SK-N-SH treated with all-trans-retinoic acid at 6 μM for 48 hours (cell line): Measurements from ENCODE around the gene CDK6.
A peak's percentile ranks its signal among the peaks of the same experiment; 100 is the strongest.

Experiments
- ATAC-seq: fragments of 200-7000 bp; cut with Tn5 transposase; 3 replicates; pipeline ENCODE4 v1.9.1; 2020; ENCODE audit warnings: mild to moderate bottlenecking, moderate library complexity
- ARNTL ChIP-seq: fragments of 450-650 bp; formaldehyde crosslinking; IDR thresholded peaks from 2 replicates; pipeline ENCODE4 v1.5.0; 2020; ENCODE audit warnings: low read depth, mild to moderate bottlenecking, moderate library complexity, borderline replicate concordance
- BACH2 ChIP-seq: fragments of 250-450 bp; sonication (Bioruptor Pico); IDR thresholded peaks from 2 replicates; pipeline ENCODE4 v1.9.0; 2021; ENCODE audit warnings: mild to moderate bottlenecking, borderline replicate concordance
- CSDC2 ChIP-seq: fragments of 250-450 bp; sonication (Bioruptor Pico); IDR thresholded peaks from 2 replicates; pipeline ENCODE4 v1.5.0; 2020; ENCODE audit warnings: mild to moderate bottlenecking, moderate library complexity
- GLIS3 ChIP-seq: fragments of 250-450 bp; sonication (Bioruptor Pico); IDR thresholded peaks from 2 replicates; pipeline ENCODE4 v1.5.0; 2020; ENCODE audit warnings: mild to moderate bottlenecking, moderate library complexity
- ISL1 ChIP-seq: fragments of 250-450 bp; sonication (Bioruptor Pico); IDR thresholded peaks from 2 replicates; pipeline ENCODE4 v2.1.2; 2022; ENCODE audit warnings: mild to moderate bottlenecking, moderate library complexity
- OSR1 ChIP-seq: fragments of 250-450 bp; sonication (Bioruptor Pico); IDR thresholded peaks from 2 replicates; pipeline ENCODE4 v1.8.0; 2022; ENCODE audit warnings: moderate library complexity, mild to moderate bottlenecking, inconsistent platforms
- PPARA ChIP-seq: fragments of 250-450 bp; sonication (Bioruptor Pico); IDR thresholded peaks from 2 replicates; pipeline ENCODE4 v1.5.0; 2020; ENCODE audit warnings: mild to moderate bottlenecking, borderline replicate concordance
- RARB ChIP-seq: fragments of 250-450 bp; sonication (Bioruptor Pico); IDR thresholded peaks from 2 replicates; pipeline ENCODE4 v1.8.0; 2021; ENCODE audit warnings: mild to moderate bottlenecking, moderate library complexity
- TCF4 ChIP-seq: fragments of 250-450 bp; sonication (Bioruptor Pico); IDR thresholded peaks from 2 replicates; pipeline ENCODE4 v1.8.0; 2021; ENCODE audit warnings: mild to moderate bottlenecking, moderate library complexity, borderline replicate concordance
- TOX ChIP-seq: fragments of 250-450 bp; sonication (Bioruptor Pico); IDR thresholded peaks from 2 replicates; pipeline ENCODE4 v1.8.0; 2021; ENCODE audit warnings: mild to moderate bottlenecking, moderate library complexity, borderline replicate concordance
- ZC3H10 ChIP-seq: fragments of 250-450 bp; sonication (Bioruptor Pico); IDR thresholded peaks from 2 replicates; pipeline ENCODE4 v1.5.1; 2021; ENCODE audit warnings: mild to moderate bottlenecking, moderate library complexity
- ZFP3 ChIP-seq: fragments of 250-450 bp; sonication (Bioruptor Pico); IDR thresholded peaks from 2 replicates; pipeline ENCODE4 v1.5.0; 2020; ENCODE audit warnings: mild to moderate bottlenecking, moderate library complexity
- ZFP30 ChIP-seq: fragments of 450-650 bp; formaldehyde crosslinking; IDR thresholded peaks from 2 replicates; pipeline ENCODE4 v1.5.0; 2022; ENCODE audit warnings: mild to moderate bottlenecking, moderate library complexity
- ZNF565 ChIP-seq: fragments of 450-650 bp; formaldehyde crosslinking; conservative IDR thresholded peaks from 2 replicates; pipeline ENCODE4 v1.5.0; 2020; ENCODE audit warnings: low read depth, mild to moderate bottlenecking, moderate library complexity
- ZNF70 ChIP-seq: fragments of 450-650 bp; formaldehyde crosslinking; IDR thresholded peaks from 2 replicates; pipeline ENCODE4 v1.5.0; 2020; ENCODE audit warnings: mild to moderate bottlenecking, moderate library complexity
- ZNF8 ChIP-seq: fragments of 450-650 bp; formaldehyde crosslinking; IDR thresholded peaks from 2 replicates; pipeline ENCODE4 v1.5.0; 2020; ENCODE audit warnings: mild to moderate bottlenecking, moderate library complexity
- TF ChIP-seq, protein P1 (sequence below): fragments of 250-450 bp; sonication (Bioruptor Pico); IDR thresholded peaks from 2 replicates; pipeline ENCODE4 v1.8.0; 2020; ENCODE audit warnings: mild to moderate bottlenecking, moderate library complexity, borderline replicate concordance
- TF ChIP-seq, protein P2 (sequence below): fragments of 250-450 bp; sonication (Bioruptor Pico); IDR thresholded peaks from 2 replicates; pipeline ENCODE4 v1.8.0; 2021; ENCODE audit warnings: low read depth, mild to moderate bottlenecking, moderate library complexity, borderline replicate concordance
- TF ChIP-seq, protein P3 (sequence below): fragments of 250-450 bp; sonication (Bioruptor Pico); IDR thresholded peaks from 2 replicates; pipeline ENCODE4 v1.5.1; 2020; ENCODE audit warnings: low read depth, mild to moderate bottlenecking, moderate library complexity

CDK6 gene

DNA sequence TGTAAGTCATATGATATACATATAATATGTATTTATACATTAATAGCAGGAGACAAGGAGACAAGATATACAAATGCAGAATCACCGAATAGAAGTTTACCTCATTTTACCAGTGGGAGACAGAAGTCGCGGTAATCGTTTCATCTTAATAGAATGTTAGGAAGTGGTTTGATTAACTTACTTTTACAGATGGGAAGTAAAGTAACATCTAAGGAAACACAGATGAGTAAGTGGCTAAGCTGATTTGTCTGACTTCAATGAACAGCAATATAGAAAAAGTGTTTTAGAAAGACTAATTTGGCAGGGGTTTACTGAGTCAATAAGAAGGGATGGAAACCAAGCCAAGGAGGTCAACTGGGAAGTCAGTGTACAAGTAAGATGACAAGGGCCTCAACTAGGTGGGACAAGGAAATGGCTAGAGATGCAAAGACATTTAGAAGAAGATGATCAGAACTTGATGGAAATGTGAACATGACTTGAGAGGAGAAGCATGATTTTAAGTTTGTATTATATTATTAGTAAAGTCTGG, 210.0 kb downstream of the CDK6 start:
- TF ChIP-seq ZFP3 (CRISPR knock-in tag) = peak; percentile 64; the same call in 1 of the 2 replicates
- no peak for TF ChIP-seq RARB (CRISPR knock-in tag)
- no peak for ATAC-seq

DNA sequence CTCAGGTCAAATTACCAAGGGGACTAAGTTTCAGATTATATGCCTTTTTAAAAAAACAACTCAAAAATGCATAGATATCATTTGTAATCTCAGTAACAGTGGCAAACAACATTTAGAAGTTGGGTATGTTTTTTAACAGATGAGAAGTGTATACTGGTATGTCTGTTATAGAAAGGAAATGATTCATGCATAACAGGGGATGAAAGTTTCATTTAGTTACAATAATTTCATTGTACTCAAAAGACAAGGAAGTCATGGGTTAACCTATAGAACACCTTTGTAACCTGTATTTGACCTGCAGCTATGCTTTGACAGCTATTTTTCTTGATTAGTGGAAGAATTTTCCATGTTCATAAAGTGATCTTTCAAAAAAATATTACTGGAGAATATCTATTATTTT, 210.8 kb downstream of the CDK6 start:
- peak; percentile 14; the same call in 1 of the 3 replicates for ATAC-seq
- TF ChIP-seq ISL1 (CRISPR knock-in tag) (peak; percentile 62), GLIS3 (CRISPR knock-in tag) (no peak)
- TF ChIP-seq, all 23 proteins: peak for 1

DNA sequence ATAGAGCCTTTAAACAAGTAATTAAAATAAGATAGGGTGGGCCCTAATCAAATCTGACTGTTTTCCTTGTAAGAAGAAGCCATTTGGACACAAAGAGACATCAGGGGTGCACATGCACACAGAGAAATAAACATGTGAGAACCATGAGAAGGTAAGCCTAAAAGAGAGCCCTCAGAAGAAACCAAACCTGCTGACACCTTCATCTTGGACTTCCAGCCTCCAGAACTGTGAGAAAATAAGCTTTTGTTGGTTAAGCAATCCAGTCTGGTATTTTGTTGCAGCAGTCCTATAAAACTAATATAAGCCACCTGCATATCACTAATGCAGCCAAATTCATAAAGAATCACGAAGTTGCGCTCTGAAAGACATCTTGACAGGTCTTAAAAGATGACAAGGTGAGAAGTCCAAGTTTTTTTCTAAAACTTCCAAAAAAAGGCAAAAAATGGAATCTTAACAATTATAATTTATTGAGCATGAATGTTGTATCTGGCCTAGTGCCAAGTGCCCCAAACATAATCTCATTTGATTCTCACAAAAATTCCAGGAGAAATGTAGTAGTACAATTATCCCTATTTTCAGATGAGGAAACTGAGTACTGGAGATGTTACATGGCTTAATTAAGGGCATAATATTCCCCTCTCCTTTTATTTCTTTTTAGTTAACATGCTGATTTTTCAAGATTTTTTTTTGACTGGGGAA, 211.9 kb downstream of the CDK6 start:
- TF ChIP-seq ISL1 (CRISPR knock-in tag) (0 out of 2 replicates have a peak, but pooled peaks have one; percentile 24), GLIS3 (CRISPR knock-in tag) (no peak)
- ATAC-seq = no peak

DNA sequence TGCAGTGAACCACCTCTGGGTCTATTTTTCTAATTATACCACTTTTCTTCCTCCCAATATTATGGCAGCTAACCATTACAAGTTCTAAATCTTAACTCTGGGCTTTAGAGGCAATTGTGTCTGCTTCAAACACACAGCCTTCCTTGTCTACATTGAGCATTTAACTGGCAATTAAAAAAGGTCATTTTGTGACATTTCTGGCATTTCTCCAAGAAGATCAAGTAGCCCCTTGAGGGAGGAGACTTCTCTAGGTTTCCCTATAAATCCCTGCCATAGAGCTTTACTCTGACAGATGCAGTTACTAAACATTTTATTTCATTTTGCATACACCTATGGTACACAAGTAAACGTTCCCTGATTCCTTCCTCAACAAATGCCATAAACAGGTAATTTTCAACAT, 212.8 kb downstream of the CDK6 start:
- ATAC-seq = no peak
- TF ChIP-seq, protein P1, sequence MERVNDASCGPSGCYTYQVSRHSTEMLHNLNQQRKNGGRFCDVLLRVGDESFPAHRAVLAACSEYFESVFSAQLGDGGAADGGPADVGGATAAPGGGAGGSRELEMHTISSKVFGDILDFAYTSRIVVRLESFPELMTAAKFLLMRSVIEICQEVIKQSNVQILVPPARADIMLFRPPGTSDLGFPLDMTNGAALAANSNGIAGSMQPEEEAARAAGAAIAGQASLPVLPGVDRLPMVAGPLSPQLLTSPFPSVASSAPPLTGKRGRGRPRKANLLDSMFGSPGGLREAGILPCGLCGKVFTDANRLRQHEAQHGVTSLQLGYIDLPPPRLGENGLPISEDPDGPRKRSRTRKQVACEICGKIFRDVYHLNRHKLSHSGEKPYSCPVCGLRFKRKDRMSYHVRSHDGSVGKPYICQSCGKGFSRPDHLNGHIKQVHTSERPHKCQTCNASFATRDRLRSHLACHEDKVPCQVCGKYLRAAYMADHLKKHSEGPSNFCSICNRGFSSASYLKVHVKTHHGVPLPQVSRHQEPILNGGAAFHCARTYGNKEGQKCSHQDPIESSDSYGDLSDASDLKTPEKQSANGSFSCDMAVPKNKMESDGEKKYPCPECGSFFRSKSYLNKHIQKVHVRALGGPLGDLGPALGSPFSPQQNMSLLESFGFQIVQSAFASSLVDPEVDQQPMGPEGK (CRISPR knock-in tag) = no peak

DNA sequence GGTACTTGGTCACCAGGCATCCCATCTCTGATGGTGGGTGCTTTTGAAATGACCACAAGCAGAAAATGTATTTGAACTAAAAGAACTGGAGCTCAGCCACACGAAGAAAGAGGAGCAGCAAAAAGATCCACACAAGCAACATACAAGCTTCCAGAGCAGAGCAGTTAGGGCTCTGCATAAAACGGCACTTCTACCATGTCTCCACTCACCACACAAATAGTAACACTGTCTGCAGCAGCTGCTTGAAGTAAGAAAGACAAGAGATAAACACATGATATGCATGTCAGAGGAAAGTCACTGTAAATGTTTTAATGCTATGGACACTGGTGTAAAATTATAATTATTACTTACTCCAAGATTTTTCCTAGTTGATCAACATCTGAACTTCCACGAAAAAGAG, 213.7 kb downstream of the CDK6 start:
- TF ChIP-seq OSR1 (CRISPR knock-in tag) = no peak
- TF ChIP-seq, protein P1 (CRISPR knock-in tag) = no peak
- no peak for TF ChIP-seq ZNF565
- no peak for TF ChIP-seq RARB (CRISPR knock-in tag)
- TF ChIP-seq ZFP3 (CRISPR knock-in tag) = no peak
- no peak for TF ChIP-seq GLIS3 (CRISPR knock-in tag)
- TF ChIP-seq, protein P2, sequence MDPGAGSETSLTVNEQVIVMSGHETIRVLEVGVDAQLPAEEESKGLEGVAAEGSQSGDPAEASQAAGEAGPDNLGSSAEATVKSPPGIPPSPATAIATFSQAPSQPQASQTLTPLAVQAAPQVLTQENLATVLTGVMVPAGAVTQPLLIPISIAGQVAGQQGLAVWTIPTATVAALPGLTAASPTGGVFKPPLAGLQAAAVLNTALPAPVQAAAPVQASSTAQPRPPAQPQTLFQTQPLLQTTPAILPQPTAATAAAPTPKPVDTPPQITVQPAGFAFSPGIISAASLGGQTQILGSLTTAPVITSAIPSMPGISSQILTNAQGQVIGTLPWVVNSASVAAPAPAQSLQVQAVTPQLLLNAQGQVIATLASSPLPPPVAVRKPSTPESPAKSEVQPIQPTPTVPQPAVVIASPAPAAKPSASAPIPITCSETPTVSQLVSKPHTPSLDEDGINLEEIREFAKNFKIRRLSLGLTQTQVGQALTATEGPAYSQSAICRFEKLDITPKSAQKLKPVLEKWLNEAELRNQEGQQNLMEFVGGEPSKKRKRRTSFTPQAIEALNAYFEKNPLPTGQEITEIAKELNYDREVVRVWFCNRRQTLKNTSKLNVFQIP = no peak
- TF ChIP-seq ISL1 (CRISPR knock-in tag) = no peak
- TF ChIP-seq, protein P3, sequence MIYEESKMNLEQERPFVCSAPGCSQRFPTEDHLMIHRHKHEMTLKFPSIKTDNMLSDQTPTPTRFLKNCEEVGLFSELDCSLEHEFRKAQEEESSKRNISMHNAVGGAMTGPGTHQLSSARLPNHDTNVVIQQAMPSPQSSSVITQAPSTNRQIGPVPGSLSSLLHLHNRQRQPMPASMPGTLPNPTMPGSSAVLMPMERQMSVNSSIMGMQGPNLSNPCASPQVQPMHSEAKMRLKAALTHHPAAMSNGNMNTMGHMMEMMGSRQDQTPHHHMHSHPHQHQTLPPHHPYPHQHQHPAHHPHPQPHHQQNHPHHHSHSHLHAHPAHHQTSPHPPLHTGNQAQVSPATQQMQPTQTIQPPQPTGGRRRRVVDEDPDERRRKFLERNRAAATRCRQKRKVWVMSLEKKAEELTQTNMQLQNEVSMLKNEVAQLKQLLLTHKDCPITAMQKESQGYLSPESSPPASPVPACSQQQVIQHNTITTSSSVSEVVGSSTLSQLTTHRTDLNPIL (CRISPR knock-in tag) = no peak
- no peak for TF ChIP-seq ZFP30
- no peak for TF ChIP-seq ZNF8 (CRISPR knock-in tag)
- TF ChIP-seq TCF4 = no peak
- no peak for TF ChIP-seq BACH2
- TF ChIP-seq PPARA (CRISPR knock-in tag) = no peak
- TF ChIP-seq ZC3H10 = no peak
- no peak for ATAC-seq

DNA sequence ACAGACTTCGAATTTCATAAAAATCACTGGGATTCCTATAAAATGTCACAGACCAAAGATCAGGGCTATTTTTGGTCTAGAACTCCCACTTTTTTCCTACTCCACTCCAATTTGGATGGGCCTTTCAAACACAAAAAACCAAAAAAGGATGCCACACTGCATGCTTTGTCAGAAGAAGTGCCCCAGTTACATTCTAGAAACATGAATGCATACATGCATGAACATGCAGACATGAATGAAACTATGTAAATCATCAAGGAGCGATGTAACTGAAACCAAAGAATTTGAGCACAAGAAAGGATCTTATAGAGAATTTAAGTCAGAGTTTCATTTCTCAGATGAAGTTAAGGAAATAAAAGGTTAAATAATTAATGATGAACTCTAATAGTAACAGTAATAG, 214.3 kb downstream of the CDK6 start:
- no peak for ATAC-seq
- no peak for TF ChIP-seq ZNF70 (CRISPR knock-in tag)
- TF ChIP-seq, protein P2 = no peak
- no peak for TF ChIP-seq ZNF8 (CRISPR knock-in tag)
- TF ChIP-seq TOX (CRISPR knock-in tag) = no peak
- TF ChIP-seq ARNTL = no peak
- no peak for TF ChIP-seq ISL1 (CRISPR knock-in tag)
- TF ChIP-seq RARB (CRISPR knock-in tag) = no peak
- no peak for TF ChIP-seq PPARA (CRISPR knock-in tag)
- TF ChIP-seq, protein P1 (CRISPR knock-in tag) = no peak
- TF ChIP-seq ZNF565 = no peak
- TF ChIP-seq OSR1 (CRISPR knock-in tag) = no peak
- no peak for TF ChIP-seq CSDC2 (CRISPR knock-in tag)
